Adrenal gland (tissue), 5 donors: ENCODE results near the gene ST3GAL3.

ENCODE experiments used
- POLR2A ChIP-seq, 2 donors: fragments of 450-650 bp; IDR thresholded peaks; one replicate each; pipeline ENCODE4 v1.6.1; 2017; ENCODE audit warnings: antibody characterized with exemption in 2 of 2, mild to moderate bottlenecking in 2 of 2, moderate library complexity in 1 of 2
- TF ChIP-seq, protein P1 (sequence below), 6 experiments: fragments of 450-650 bp in 4 of 6; fragments of 200-600 bp in 2 of 6; sonication (generic) in 1 of 6; IDR thresholded peaks; 1 replicate in 5 of 6; 2 replicates in 1 of 6; pipeline versions ENCODE4 v1.5.1 to v1.8.0; 2016 to 2021; ENCODE audit warnings: antibody characterized with exemption in 6 of 6, mild to moderate bottlenecking in 2 of 6, moderate library complexity in 1 of 6
- donor health status: DM: no; HTN: no; CAD: no.

DNA sequence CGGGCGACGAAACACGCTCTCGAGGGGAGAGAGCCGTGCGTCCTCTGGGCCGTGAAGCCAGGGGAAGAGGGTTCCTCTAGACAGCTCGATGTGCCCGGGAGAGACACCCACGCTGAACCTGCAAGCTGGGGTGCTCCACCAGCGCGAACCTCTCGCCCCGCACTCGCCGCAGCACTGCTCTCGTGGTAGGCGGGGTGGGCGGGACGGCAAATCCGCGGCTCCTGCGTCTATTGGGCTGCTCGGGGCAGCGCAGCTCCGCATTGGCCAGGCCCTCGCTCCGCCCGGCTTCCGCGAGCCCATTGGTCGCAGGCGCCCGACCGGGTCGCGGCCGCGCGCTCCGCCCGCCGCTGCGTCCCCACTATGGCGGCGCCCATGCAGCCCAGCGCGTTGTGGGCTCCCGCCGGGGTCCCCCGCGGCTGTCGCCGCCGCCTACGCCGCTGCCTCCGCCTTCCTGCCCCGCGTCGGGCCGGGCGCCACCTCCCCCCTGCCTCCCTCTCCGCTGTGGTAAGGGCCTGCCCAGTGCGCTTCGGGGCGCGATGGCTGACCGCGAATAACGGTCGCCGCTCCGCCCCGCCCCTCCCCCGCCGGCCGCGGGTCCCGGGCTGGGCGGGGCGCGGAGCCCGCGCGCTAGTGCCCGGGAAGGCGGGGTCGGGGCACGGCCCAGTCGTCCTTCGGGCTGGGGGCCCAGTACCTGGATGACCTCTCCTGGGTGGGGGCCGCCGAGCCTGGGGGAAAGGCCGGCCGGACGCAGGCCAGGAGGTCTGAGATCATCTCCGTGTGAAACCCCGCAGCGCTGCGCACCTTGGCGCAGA, at the start of gene ST3GAL3:
- TF ChIP-seq, protein P1, sequence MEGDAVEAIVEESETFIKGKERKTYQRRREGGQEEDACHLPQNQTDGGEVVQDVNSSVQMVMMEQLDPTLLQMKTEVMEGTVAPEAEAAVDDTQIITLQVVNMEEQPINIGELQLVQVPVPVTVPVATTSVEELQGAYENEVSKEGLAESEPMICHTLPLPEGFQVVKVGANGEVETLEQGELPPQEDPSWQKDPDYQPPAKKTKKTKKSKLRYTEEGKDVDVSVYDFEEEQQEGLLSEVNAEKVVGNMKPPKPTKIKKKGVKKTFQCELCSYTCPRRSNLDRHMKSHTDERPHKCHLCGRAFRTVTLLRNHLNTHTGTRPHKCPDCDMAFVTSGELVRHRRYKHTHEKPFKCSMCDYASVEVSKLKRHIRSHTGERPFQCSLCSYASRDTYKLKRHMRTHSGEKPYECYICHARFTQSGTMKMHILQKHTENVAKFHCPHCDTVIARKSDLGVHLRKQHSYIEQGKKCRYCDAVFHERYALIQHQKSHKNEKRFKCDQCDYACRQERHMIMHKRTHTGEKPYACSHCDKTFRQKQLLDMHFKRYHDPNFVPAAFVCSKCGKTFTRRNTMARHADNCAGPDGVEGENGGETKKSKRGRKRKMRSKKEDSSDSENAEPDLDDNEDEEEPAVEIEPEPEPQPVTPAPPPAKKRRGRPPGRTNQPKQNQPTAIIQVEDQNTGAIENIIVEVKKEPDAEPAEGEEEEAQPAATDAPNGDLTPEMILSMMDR (IDR thresholded peaks at IDR 0.05), result no peak
- peak; percentile 66 to 86 for TF ChIP-seq POLR2A (IDR thresholded peaks at IDR 0.05)
